Measurements from ENCODE around the gene ABR.

The ABR gene

GRCh38 chr17:1010086-1010450 lies 169.7 kb downstream of the ABR start:
- Histone ChIP-seq H3K36me3 (ENCODE audit: insufficient read depth, low read length) (peaks cover 47% of the 10 kb centered on the region), H3K4me3 (ENCODE audit: low read length) (no peak overlapping the region), H3K4me1 (ENCODE audit: insufficient read depth, low read length) (no peaks in the 10 kb centered on the region), H3K27me3 (ENCODE audit: insufficient read depth, low read length) (no peaks in the 10 kb centered on the region), H3K9me3 (ENCODE audit: low read length) (no peaks in the 10 kb centered on the region), H2AFZ (ENCODE audit: low read depth, low read length) (no peak overlapping the region)

- Histone ChIP-seq H3K4me1 (ENCODE audit: insufficient read depth, low read length) (no peaks in the 10 kb centered on the region), H3K4me3 (ENCODE audit: low read length) (no peak overlapping the region), H3K27me3 (ENCODE audit: insufficient read depth, low read length) (no peaks in the 10 kb centered on the region), H3K9me3 (ENCODE audit: low read length) (no peaks in the 10 kb centered on the region), H3K36me3 (ENCODE audit: insufficient read depth, low read length) (peaks cover 51% of the 10 kb centered on the region), H2AFZ (ENCODE audit: low read depth, low read length) (no peak overlapping the region)
Observed at GRCh38 chr17:1009229-1010085, 170.3 kb downstream of the ABR start.

DNA sequence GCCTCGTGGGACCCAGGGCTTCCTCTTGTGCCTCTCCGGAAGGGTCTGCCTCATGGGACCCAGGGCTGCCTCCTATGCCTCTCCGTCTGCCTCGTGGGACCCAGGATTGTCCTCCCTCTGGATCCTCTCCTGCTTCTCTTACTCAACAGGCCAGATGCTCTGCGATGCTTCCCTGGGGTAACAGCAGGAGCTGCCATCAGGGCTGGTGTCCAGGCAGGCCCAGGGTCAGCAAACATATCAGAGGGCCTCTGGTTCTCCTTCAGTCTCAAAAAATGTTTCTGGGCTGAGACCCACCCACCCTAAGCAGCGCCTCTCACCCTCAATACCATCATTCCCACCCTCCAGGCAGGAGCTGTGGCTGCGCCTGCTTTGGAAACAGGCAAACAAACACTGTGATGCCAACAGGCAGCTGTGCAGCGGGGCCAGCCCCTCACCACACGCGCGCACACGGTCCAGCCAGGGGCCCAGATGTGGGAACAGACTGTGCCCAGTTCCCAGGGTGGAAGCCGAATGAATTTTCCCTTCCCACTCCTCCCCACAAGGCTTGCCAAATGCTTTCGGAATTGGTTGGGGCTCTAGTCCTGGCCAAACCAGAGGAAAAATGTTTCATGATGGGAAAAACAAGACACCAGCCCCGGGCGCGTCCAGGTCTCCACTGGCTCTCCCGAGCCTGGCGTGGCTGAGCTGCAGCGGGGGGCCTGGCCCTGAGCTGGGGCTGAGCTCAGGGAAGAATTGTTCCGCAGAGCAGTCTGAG lies 171.6 kb downstream of the ABR start:
- H3K4me1 ChIP-seq (ENCODE audit: insufficient read depth, low read length): no peaks in the 10 kb centered on the region
- no peak overlapping the region for H2AFZ ChIP-seq (ENCODE audit: low read depth, low read length)
- H3K9me3 ChIP-seq (ENCODE audit: low read length): no peaks in the 10 kb centered on the region
- H3K27me3 ChIP-seq (ENCODE audit: insufficient read depth, low read length): no peaks in the 10 kb centered on the region
- H3K36me3 ChIP-seq (ENCODE audit: insufficient read depth, low read length): peaks cover 56% of the 10 kb centered on the region
- no peak overlapping the region for H3K4me3 ChIP-seq (ENCODE audit: low read length)

GRCh38 chr17:1007310-1008007 lies 172.3 kb downstream of the ABR start:
- no peaks in the 10 kb centered on the region for H3K4me1 ChIP-seq (ENCODE audit: insufficient read depth, low read length)
- no peak overlapping the region for H3K4me3 ChIP-seq (ENCODE audit: low read length)
- H3K27me3 ChIP-seq (ENCODE audit: insufficient read depth, low read length): no peaks in the 10 kb centered on the region
- no peak overlapping the region for H2AFZ ChIP-seq (ENCODE audit: low read depth, low read length)
- H3K9me3 ChIP-seq (ENCODE audit: low read length): no peaks in the 10 kb centered on the region
- peaks cover 60% of the 10 kb centered on the region for H3K36me3 ChIP-seq (ENCODE audit: insufficient read depth, low read length)

GRCh38 chr17:1006054-1006453 lies 173.7 kb downstream of the ABR start:
- Histone ChIP-seq H3K4me1 (ENCODE audit: insufficient read depth, low read length) (no peaks in the 10 kb centered on the region), H2AFZ (ENCODE audit: low read depth, low read length) (no peak overlapping the region), H3K36me3 (ENCODE audit: insufficient read depth, low read length) (peaks cover 63% of the 10 kb centered on the region), H3K4me3 (ENCODE audit: low read length) (no peak overlapping the region), H3K9me3 (ENCODE audit: low read length) (no peaks in the 10 kb centered on the region), H3K27me3 (ENCODE audit: insufficient read depth, low read length) (no peaks in the 10 kb centered on the region)

DNA sequence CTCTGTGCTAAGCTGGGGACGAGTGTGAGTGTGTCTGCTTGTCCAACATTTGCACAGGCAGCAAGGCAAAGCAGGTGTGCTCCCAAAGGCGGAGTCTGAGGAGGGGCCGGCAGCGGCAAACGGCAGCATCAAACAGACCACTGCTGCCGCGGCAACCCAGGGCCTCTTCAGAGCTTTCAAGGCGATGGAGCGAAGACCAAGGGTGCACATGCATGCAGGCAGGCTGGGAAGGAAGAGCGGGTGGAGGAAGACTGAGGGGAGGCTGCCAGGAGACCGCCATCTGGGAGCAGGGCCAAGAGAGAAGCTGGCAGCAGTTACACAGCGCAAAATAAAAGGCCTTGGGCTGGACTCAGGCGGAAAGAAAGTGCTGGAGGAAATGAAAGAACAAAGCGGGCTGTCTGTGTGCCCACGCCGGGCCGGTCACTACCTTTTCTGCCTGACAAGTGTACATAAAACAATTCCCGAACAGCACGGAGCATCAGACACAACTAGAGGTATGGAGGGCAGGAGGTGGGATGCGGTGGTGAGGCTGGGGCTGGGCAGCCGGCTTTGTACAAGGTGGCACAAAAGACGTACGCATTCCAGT lies 174.3 kb downstream of the ABR start:
- H3K36me3 ChIP-seq (ENCODE audit: insufficient read depth, low read length): peaks cover 66% of the 10 kb centered on the region
- H3K27me3 ChIP-seq (ENCODE audit: insufficient read depth, low read length): no peaks in the 10 kb centered on the region
- H3K4me1 ChIP-seq (ENCODE audit: insufficient read depth, low read length): no peaks in the 10 kb centered on the region
- no peak overlapping the region for H2AFZ ChIP-seq (ENCODE audit: low read depth, low read length)
- H3K9me3 ChIP-seq (ENCODE audit: low read length): no peaks in the 10 kb centered on the region
- H3K4me3 ChIP-seq (ENCODE audit: low read length): no peak overlapping the region

- H3K4me1 ChIP-seq (ENCODE audit: insufficient read depth, low read length): no peaks in the 10 kb centered on the region
Observed at GRCh38 chr17:1004769-1005295, 174.9 kb downstream of the ABR start.

GRCh38 chr17:1003972-1004768 lies 175.6 kb downstream of the ABR start:
- H3K4me1 ChIP-seq (ENCODE audit: insufficient read depth, low read length): no peaks in the 10 kb centered on the region
- no peaks in the 10 kb centered on the region for H3K27me3 ChIP-seq (ENCODE audit: insufficient read depth, low read length)
- no peaks in the 10 kb centered on the region for H3K9me3 ChIP-seq (ENCODE audit: low read length)
- H2AFZ ChIP-seq (ENCODE audit: low read depth, low read length): no peak overlapping the region
- H3K4me3 ChIP-seq (ENCODE audit: low read length): no peak overlapping the region
- H3K36me3 ChIP-seq (ENCODE audit: insufficient read depth, low read length): peaks cover 66% of the 10 kb centered on the region

More at GRCh38 chr17:1004769-1005295, 174.9 kb downstream of the ABR start:
- H2AFZ ChIP-seq (ENCODE audit: low read depth, low read length): no peak overlapping the region
- no peaks in the 10 kb centered on the region for H3K9me3 ChIP-seq (ENCODE audit: low read length)
- no peak overlapping the region for H3K4me3 ChIP-seq (ENCODE audit: low read length)
- H3K36me3 ChIP-seq (ENCODE audit: insufficient read depth, low read length): peaks cover 64% of the 10 kb centered on the region
- H3K27me3 ChIP-seq (ENCODE audit: insufficient read depth, low read length): no peaks in the 10 kb centered on the region

DNA sequence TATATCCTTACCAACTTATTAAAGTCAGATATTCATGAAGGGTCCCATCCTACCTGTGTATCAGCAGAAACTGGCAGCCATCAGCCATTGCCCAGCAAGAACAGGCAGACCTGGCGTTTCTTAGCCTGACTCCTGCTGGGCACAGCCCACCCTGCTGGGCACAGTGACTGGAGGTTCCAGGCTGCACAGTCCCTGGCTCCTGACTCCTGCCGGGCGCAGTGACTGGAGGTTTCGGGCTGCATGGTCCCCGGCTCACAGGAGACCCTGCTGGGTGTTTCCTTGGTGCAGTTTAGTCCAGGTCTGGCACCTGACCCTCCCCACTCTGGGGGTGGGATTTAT lies 176.2 kb downstream of the ABR start:
- no peaks in the 10 kb centered on the region for H3K27me3 ChIP-seq (ENCODE audit: insufficient read depth, low read length)
- H3K9me3 ChIP-seq (ENCODE audit: low read length): no peaks in the 10 kb centered on the region
- no peak overlapping the region for H3K4me3 ChIP-seq (ENCODE audit: low read length)
- H3K36me3 ChIP-seq (ENCODE audit: insufficient read depth, low read length): peaks cover 62% of the 10 kb centered on the region
- no peak overlapping the region for H2AFZ ChIP-seq (ENCODE audit: low read depth, low read length)
- peaks cover under 1% of the 10 kb centered on the region for H3K4me1 ChIP-seq (ENCODE audit: insufficient read depth, low read length)

DNA sequence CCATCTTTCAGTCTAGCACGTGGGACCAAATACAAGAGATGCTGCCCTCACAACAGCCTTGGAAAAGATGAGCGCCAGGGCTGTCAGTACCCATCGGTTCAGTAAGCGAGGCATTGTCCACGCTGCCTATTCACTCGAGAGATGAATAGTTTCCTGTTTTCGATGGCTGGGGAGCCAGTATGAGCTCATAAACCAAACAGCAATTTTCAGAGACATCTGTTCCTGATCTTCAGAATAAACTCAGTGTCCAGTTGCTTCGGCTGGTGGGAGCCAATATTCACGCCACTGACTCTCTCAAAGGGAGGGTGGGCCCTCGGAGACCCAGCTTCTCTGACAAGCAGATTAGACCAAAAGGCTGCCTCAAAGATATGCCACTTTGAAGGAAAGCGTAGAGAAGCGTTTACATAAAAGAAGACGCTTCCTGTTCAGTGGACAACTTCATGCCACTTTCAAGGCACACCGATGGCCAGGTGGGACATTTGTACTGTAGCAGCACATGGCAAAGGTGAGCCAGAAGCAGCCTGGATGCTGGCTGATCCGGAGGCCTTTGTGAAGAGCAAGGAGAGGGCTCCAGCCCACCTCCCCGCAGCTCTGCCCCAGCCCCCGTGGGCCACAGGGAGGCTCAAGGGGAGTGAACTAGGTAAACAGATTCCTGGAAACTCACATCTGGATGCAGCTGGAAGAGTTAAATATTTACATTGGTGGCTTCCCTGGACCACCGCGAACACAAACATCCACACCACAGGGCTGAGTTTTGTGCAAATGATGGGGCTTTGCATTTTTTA lies 176.8 kb downstream of the ABR start:
- H3K9me3 ChIP-seq (ENCODE audit: low read length): no peaks in the 10 kb centered on the region
- H3K36me3 ChIP-seq (ENCODE audit: insufficient read depth, low read length): peaks cover 59% of the 10 kb centered on the region
- no peak overlapping the region for H3K4me3 ChIP-seq (ENCODE audit: low read length)
- H2AFZ ChIP-seq (ENCODE audit: low read depth, low read length): no peak overlapping the region
- peaks cover 7% of the 10 kb centered on the region for H3K4me1 ChIP-seq (ENCODE audit: insufficient read depth, low read length)
- no peaks in the 10 kb centered on the region for H3K27me3 ChIP-seq (ENCODE audit: insufficient read depth, low read length)

GRCh38 chr17:1002412-1002753 lies 177.4 kb downstream of the ABR start:
- no peaks in the 10 kb centered on the region for H3K27me3 ChIP-seq (ENCODE audit: insufficient read depth, low read length)
- no peak overlapping the region for H3K4me3 ChIP-seq (ENCODE audit: low read length)
- H3K9me3 ChIP-seq (ENCODE audit: low read length): no peaks in the 10 kb centered on the region
- peaks cover 11% of the 10 kb centered on the region for H3K4me1 ChIP-seq (ENCODE audit: insufficient read depth, low read length)
- peaks cover 59% of the 10 kb centered on the region for H3K36me3 ChIP-seq (ENCODE audit: insufficient read depth, low read length)
- H2AFZ ChIP-seq (ENCODE audit: low read depth, low read length): no peak overlapping the region
